ENCODE results near the gene TMEM63C. TPM values are rescaled to one million over a fixed set of nuclear protein-coding genes. Genes with fewer than 3 reads are reported as not detected.
A peak's percentile ranks its signal among the peaks of the same experiment; 100 is the strongest.

Gene TMEM63C
- total RNA-seq, 2 donors from 2014 or later = 1.9 to 2.1 TPM

DNA sequence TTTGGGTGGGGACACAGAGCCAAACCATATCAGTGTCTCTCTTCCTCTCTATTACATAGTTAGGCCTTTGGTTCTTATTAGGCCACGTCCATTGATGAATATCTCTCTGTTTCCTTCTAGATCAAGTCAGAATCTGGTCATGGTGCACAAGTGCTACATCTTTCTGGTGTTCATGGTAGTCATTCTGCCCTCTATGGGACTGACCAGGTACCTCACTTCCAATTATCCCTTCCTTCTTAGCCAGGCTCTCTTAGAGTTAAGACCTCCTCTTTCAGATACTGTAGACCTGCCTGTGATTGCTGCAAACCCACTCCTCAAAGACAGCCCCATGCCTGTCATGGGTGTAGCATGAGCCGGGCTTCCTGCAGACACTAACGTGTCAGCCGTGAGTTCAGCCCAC is 64.2 kb downstream of the TMEM63C start:
- no peak for DNase-seq
- Mint-ChIP-seq H3K9me3 (no peaks in the 10 kb centered on the region), H3K4me3 (no peak overlapping the region), H3K4me1 (ENCODE audit: low read depth) (no peaks in the 10 kb centered on the region), H3K27me3 (ENCODE audit: low read depth) (no peaks in the 10 kb centered on the region), H3K36me3 (ENCODE audit: insufficient read depth in 2 of 2) (no peaks in the 10 kb centered on the region), H3K27ac (no peak overlapping the region)
- no peak for ATAC-seq (replicated peaks in 1 of 2)

DNA sequence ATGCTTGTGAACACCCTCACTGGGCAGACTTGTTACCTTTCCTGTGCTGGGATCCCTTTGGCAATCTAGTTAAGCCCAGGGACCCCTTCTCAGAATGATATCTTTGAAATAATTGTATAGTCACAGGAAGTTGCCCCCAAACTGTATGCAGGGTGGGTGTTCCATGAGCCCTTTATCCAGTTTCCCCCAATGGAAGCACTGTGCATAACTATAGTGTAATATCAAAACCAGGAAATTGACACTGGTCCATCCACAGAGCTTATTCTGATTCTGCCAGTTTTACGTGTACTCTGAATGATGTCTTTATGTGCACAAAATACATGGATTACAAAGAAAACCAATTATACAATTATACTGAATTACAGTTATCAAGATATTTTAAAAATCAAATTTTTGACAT is 65.2 kb downstream of the TMEM63C start:
- Mint-ChIP-seq H3K9me3 (no peaks in the 10 kb centered on the region), H3K4me3 (no peak overlapping the region), H3K27me3 (ENCODE audit: low read depth) (no peaks in the 10 kb centered on the region), H3K36me3 (ENCODE audit: insufficient read depth in 2 of 2) (no peaks in the 10 kb centered on the region), H3K4me1 (ENCODE audit: low read depth) (no peaks in the 10 kb centered on the region), H3K27ac (no peak overlapping the region)
- DNase-seq = no peak
- ATAC-seq (replicated peaks in 1 of 2) = no peak

DNA sequence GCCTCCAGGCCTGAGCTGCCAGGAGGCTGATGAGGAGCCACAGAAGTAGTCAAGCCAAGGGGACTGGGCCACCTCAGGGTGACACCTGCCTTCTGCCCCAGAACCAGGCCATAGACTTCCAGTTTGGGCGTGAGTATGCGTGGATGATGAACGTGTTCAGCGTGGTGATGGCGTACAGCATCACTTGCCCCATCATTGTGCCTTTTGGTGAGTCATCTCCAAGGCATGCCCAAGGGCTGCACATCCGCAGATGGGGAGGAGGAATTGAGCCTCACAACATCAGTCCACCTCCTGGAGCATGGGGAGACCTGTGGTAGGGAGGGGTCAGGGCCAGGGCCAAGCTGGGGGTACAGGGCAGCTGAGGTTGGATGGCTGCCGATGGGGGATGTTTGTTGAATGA is 67.1 kb downstream of the TMEM63C start:
- ATAC-seq (replicated peaks in 1 of 2) = no peak
- Mint-ChIP-seq H3K4me1 (ENCODE audit: low read depth) (no peaks in the 10 kb centered on the region), H3K27me3 (ENCODE audit: low read depth) (peaks cover 7% of the 10 kb centered on the region), H3K4me3 (no peak overlapping the region), H3K9me3 (no peaks in the 10 kb centered on the region), H3K27ac (no peak overlapping the region), H3K36me3 (ENCODE audit: insufficient read depth in 2 of 2) (no peaks in the 10 kb centered on the region)
- no peak for DNase-seq

DNA sequence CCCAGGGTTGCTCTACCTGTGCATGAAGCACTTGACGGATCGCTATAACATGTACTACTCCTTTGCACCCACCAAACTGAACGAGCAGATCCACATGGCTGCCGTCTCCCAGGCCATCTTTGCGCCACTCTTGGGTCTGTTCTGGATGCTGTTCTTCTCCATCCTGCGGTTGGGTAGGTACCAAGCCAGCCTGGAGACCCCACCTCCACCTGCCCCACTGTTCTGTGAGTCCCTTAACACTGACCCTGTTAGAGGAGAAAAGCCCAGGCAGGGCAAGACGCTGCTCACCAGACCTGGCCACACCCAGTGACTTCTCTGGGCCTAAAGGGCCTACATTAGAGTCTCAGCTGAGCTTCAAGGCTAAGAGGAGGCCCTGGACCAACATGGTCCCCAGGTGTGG is 67.7 kb downstream of the TMEM63C start:
- Mint-ChIP-seq H3K9me3 (no peaks in the 10 kb centered on the region), H3K4me1 (ENCODE audit: low read depth) (no peaks in the 10 kb centered on the region)

DNA sequence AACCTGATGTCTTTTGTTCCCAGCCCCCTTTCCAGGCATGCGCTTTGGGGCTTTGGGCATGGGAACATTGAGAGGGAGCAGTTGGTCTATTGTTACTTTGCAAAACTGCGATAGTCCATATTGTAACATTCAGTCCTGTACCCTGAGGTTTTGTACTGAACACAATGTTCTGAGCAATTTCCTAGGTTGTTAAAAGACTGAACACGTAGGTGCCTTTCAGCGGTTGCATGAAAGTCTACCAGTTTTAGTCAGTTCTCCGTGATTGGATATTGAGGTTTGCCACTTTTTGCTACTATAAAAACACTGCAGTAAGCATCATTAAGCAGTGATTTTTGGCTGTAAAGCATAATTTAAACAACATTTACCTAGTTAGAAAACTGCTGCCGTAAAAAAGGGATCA is 69.3 kb downstream of the TMEM63C start:
- no peak overlapping the region for H3K4me3 Mint-ChIP-seq
- no peaks in the 10 kb centered on the region for H3K36me3 Mint-ChIP-seq (ENCODE audit: insufficient read depth in 2 of 2)
- H3K9me3 Mint-ChIP-seq = no peaks in the 10 kb centered on the region
- H3K4me1 Mint-ChIP-seq (ENCODE audit: low read depth) = no peaks in the 10 kb centered on the region
- ATAC-seq (replicated peaks in 1 of 2) = peak; percentile 36 to 76
- peaks cover 11% of the 10 kb centered on the region for H3K27me3 Mint-ChIP-seq (ENCODE audit: low read depth)
- DNase-seq = no peak
- no peak overlapping the region for H3K27ac Mint-ChIP-seq

More for the DNA sequence above, 67.7 kb downstream of the TMEM63C start:
- DNase-seq (no peak), ATAC-seq (replicated peaks in 1 of 2) (no peak)
- H3K4me3 Mint-ChIP-seq = no peak overlapping the region
- H3K36me3 Mint-ChIP-seq (ENCODE audit: insufficient read depth in 2 of 2) = no peaks in the 10 kb centered on the region
- H3K27me3 Mint-ChIP-seq (ENCODE audit: low read depth) = peaks cover 11% of the 10 kb centered on the region
- H3K27ac Mint-ChIP-seq = no peak overlapping the region

DNA sequence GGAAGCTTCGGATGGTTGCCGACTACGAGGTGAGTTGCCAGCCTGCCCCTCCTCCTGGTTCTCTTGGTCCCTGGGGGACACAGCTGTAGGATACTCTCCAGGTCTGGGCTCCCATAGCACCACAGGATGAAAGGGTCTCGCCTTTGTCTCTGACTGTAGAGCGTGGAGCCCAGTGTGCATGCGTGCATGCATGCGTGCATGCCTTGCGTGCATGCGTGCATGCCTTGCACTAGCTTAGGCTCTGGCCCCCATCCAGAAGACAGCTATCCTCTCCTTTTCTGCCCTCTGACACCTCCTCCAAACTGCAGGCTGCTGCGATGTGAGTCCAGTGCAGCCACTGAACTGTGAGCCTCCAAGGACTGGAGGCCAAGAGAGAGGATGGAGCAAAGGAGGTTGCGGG is 70.3 kb downstream of the TMEM63C start:
- Mint-ChIP-seq H3K27me3 (ENCODE audit: low read depth) (peaks cover 11% of the 10 kb centered on the region), H3K36me3 (ENCODE audit: insufficient read depth in 2 of 2) (no peaks in the 10 kb centered on the region), H3K27ac (no peak overlapping the region), H3K4me1 (ENCODE audit: low read depth) (no peaks in the 10 kb centered on the region), H3K9me3 (no peaks in the 10 kb centered on the region), H3K4me3 (no peak overlapping the region)
- DNase-seq (no peak), ATAC-seq (replicated peaks in 1 of 2) (no peak)

DNA sequence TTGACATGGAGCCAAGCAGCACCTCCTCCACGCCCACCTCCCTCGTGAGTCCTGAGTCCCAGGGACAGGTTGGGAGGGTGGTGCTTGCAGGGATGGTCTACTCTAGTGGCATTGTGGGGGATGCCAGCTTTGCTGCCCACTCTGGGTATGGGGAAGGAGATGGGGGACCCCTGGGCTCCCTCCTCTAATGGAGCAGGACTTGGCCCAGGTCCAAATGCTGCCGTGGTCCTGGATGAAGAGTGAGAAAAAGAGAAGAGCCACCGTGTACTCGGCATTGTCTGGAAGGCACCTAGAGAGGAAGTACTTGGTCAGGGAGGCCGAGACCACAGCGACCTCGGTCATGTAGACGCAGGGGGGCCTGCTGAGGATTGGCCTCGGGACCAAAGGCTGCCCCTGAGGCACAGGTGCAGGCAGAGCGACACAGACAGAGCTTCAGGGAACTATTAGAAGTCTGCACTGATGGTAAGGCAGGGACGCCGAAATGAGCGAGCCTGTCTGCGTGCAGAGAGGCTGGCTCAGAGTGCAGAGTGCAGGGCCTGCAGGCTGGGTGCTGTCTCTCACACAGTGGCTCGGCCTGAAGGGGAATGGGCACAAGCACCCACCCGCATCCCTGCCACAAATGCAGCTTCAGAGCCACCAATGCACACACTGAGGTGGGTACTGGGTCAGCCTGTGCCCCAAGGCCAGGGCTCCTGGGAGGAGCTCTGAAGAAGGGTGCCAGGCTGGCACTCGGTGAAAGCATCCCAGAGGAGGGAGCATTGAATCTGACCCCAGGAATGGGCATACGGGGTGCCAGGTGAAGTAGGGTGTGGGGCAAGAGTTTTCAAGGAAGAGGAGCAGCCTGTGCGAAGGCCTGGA is 72.0 kb downstream of the TMEM63C start:
- ATAC-seq (replicated peaks in 1 of 2) (no peak), DNase-seq (no peak)
- Mint-ChIP-seq H3K4me1 (ENCODE audit: low read depth) (no peaks in the 10 kb centered on the region), H3K27ac (no peak overlapping the region), H3K9me3 (no peaks in the 10 kb centered on the region), H3K36me3 (ENCODE audit: insufficient read depth in 2 of 2) (no peaks in the 10 kb centered on the region), H3K4me3 (no peak overlapping the region), H3K27me3 (ENCODE audit: low read depth) (peaks cover 11% of the 10 kb centered on the region)

DNA sequence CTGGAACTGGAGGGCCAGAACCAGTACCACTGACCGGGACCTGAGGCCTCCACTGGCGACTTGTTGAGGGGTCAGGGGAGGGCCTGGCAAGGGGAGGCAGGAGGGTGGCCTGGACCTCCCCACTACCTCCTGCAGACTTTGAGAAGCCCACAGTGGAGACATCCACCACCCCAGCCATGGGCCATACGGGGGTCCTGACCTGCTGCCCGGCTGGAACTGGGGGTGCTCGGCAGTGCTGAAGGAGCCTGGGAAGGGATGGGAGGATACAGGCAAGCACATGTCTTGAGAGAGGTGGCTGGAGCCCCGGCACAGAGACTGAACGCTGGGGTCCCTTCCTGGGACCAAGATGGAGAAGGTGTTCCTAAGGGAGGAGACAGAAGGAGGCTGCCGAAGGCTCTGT is 75.1 kb downstream of the TMEM63C start:
- Mint-ChIP-seq H3K4me3 (no peak overlapping the region), H3K9me3 (no peaks in the 10 kb centered on the region), H3K27me3 (ENCODE audit: low read depth) (peaks cover 17% of the 10 kb centered on the region), H3K27ac (no peak overlapping the region), H3K36me3 (ENCODE audit: insufficient read depth in 2 of 2) (no peaks in the 10 kb centered on the region), H3K4me1 (ENCODE audit: low read depth) (no peaks in the 10 kb centered on the region)
- DNase-seq (no peak), ATAC-seq (replicated peaks in 1 of 2) (no peak)

DNA sequence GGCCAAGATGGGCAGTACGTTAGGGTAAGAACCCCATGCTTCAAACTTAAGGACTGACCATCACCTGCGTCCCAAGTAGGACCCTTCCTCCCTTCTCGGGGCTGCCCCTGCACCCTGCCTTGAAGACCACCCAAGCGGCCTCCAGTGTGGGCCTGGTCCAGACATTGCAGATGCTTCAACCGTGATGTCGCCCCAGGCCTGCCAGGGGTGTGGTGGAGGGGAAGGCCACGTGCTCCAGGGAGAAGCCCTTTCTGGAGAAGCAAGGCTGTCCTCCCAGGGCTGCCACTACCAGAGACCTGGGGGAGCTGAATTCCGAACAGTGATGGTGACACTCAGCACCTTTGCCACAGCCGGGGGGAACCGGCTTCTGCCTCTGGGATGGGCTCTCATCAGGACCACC is 76.1 kb downstream of the TMEM63C start:
- no peak for ATAC-seq (replicated peaks in 1 of 2)
- no peak for DNase-seq
- Mint-ChIP-seq H3K27me3 (ENCODE audit: low read depth) (peaks cover 17% of the 10 kb centered on the region), H3K36me3 (ENCODE audit: insufficient read depth in 2 of 2) (no peaks in the 10 kb centered on the region), H3K4me1 (ENCODE audit: low read depth) (no peaks in the 10 kb centered on the region), H3K27ac (no peak overlapping the region), H3K4me3 (no peak overlapping the region), H3K9me3 (no peaks in the 10 kb centered on the region)

DNA sequence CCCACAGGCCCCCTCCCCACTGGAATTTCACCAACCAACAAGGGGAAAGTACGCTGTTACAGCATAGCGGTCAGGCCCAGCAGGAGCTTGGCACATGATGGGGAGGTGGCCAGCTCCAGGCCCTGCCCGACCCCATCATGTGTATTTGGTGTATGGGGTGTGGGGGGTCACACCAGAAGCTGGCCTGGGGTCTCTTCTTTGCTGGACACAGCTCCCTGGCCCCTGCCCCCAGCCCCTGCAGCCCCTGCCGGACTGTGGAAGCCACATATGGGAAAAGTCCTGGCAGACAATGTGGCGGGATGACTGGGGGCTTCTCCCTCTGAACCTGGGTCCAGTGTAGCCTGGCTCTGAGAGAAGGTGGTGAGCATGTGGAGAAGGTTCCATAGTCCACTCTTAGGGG is 77.0 kb downstream of the TMEM63C start:
- no peaks in the 10 kb centered on the region for H3K4me1 Mint-ChIP-seq (ENCODE audit: low read depth)
- no peaks in the 10 kb centered on the region for H3K9me3 Mint-ChIP-seq
- no peak overlapping the region for H3K4me3 Mint-ChIP-seq
- no peaks in the 10 kb centered on the region for H3K36me3 Mint-ChIP-seq (ENCODE audit: insufficient read depth in 2 of 2)
- H3K27ac Mint-ChIP-seq = no peak overlapping the region
- H3K27me3 Mint-ChIP-seq (ENCODE audit: low read depth) = peaks cover 11% of the 10 kb centered on the region
- ATAC-seq (replicated peaks in 1 of 2) = no peak
- DNase-seq = no peak

DNA sequence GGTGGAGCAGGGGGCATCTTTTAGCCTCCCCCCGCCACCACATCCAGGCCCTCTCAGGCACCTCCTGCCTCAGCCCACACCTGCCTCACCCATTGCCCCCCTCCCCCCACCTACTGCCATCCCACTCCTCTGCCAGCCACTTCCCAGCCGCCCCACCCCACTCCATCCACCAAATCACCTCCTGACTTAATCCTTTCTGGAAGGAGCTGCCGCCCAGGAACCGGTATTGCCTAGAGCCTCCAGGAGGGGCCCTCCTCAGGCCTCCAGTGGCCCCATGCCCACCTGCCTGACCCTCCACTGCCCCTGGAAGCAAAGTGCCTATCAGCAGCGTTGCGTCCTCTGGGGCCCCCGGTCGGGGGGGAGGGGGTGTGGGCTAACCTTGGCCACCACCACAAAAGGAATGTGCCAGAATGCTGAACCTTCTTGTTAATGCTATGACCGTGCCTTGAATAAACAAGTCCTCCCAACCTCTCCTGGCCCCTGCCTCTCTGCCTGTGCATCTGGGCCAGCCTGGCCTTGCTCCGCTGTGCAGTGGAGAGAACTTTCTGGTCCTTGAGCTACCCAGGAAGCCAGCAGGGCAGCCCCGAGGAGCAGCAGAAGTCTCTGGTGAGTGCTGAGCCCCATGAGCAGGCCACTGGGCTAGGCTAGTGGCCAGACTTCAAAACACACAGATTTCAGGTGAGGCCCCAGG is 77.6 kb downstream of the TMEM63C start:
- no peaks in the 10 kb centered on the region for H3K9me3 Mint-ChIP-seq
- no peak for DNase-seq
- H3K4me3 Mint-ChIP-seq = no peak overlapping the region
- H3K4me1 Mint-ChIP-seq (ENCODE audit: low read depth) = no peaks in the 10 kb centered on the region
- no peak for ATAC-seq (replicated peaks in 1 of 2)
- H3K36me3 Mint-ChIP-seq (ENCODE audit: insufficient read depth in 2 of 2) = no peaks in the 10 kb centered on the region
- H3K27ac Mint-ChIP-seq = no peak overlapping the region
- peaks cover 6% of the 10 kb centered on the region for H3K27me3 Mint-ChIP-seq (ENCODE audit: low read depth)

DNA sequence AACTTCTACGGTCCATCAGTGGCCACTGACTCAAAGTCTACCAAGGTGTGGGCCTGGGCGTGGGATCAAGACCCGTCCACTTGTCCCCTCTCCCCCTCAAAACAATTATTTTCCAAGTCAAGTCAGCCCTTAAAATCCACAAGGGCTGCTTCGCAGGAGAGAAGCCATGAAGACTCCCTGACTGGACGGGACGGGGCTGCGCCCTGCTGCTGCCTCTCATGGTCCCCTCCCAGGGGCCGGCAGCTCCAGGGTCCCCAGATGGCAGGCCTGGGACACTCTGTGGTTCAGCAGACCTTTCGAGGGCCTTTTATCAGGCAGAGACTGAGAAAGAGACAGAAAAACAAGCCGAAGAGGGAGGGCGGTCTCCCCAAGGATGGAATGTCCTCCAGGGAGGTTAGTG is 78.6 kb downstream of the TMEM63C start:
- no peak overlapping the region for H3K4me3 Mint-ChIP-seq
- peaks cover 6% of the 10 kb centered on the region for H3K27me3 Mint-ChIP-seq (ENCODE audit: low read depth)
- ATAC-seq (replicated peaks in 1 of 2) (no peak), DNase-seq (no peak)
- no peaks in the 10 kb centered on the region for H3K9me3 Mint-ChIP-seq
- H3K4me1 Mint-ChIP-seq (ENCODE audit: low read depth) = no peaks in the 10 kb centered on the region
- no peak overlapping the region for H3K27ac Mint-ChIP-seq
- no peaks in the 10 kb centered on the region for H3K36me3 Mint-ChIP-seq (ENCODE audit: insufficient read depth in 2 of 2)

DNA sequence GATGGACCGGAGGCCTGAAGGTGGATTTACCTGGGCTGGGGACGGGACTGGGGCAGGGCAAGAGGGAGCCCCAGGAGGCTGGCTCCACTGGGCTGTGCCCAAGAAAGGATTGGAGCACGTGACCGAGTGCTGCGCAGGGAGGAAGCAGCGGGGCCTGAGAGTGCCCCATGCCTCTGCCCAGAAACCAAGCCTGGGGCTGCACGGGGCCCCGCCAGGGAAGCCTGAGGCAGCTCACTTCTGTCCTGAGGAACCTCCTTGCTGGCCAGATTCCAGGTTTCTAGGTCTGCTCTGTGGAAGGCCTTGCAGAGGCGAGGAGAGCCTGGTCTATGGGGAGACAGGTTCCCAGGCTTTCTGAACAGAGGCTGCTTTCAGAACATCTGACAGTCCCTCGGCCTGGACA is 79.0 kb downstream of the TMEM63C start:
- H3K36me3 Mint-ChIP-seq (ENCODE audit: insufficient read depth in 2 of 2) = no peaks in the 10 kb centered on the region
- peaks cover 6% of the 10 kb centered on the region for H3K27me3 Mint-ChIP-seq (ENCODE audit: low read depth)
- no peaks in the 10 kb centered on the region for H3K9me3 Mint-ChIP-seq
- no peaks in the 10 kb centered on the region for H3K4me1 Mint-ChIP-seq (ENCODE audit: low read depth)
- no peak overlapping the region for H3K27ac Mint-ChIP-seq
- H3K4me3 Mint-ChIP-seq = no peak overlapping the region
- ATAC-seq (replicated peaks in 1 of 2) = no peak
- no peak for DNase-seq
